HEK293 (cell line): Measurements from ENCODE around the gene UBE2Q1.

Experiments
- CTCF ChIA-PET: fragments of 350-600 bp; formaldehyde crosslinking; extraction: SDS; loops from one replicate; lab custom pipeline; 2021; ENCODE audit warnings: antibody characterized with exemption; lab: Yijun Ruan, JAX
- POLR2A ChIA-PET: fragments of 300-600 bp; formaldehyde crosslinking; extraction: SDS; loops from one replicate; lab custom pipeline; 2020; ENCODE audit warnings: antibody characterized with exemption, inconsistent platforms; lab: Yijun Ruan, JAX
- H3K27ac ChIP-seq: fragments of 200-500 bp; sonication (Bioruptor generic); 2 replicates; pipeline ENCODE4 v1.5.1; 2014; ENCODE audit warnings: low read depth, low read length, control low read depth, inconsistent platforms; ENCODE audit errors: extremely low read depth
- H3K36me3 ChIP-seq, 2 experiments: fragments of 200-500 bp in 1 of 2; sonication (Bioruptor generic) in 1 of 2; 1 replicate in 1 of 2; 2 replicates in 1 of 2; pipeline ENCODE4 v1.5.1; 2014 to 2017; ENCODE audit warnings: inconsistent platforms in 2 of 2, low read length in 2 of 2; ENCODE audit not compliant: control insufficient read depth in 2 of 2, insufficient read depth in 1 of 2
- H3K4me1 ChIP-seq: fragments of 200-500 bp; sonication (Bioruptor generic); 2 replicates; pipeline ENCODE4 v1.5.1; 2014; ENCODE audit warnings: mild to moderate bottlenecking, low read length, inconsistent platforms; ENCODE audit not compliant: control insufficient read depth, insufficient read depth
- H3K4me3 ChIP-seq: 2 replicates; pipeline ENCODE4 v1.5.1; 2011; ENCODE audit warnings: low read depth, mild to moderate bottlenecking, control low read depth, low read length, moderate library complexity
- H3K9me3 ChIP-seq: fragments of 200-500 bp; sonication (Bioruptor generic); 2 replicates; pipeline ENCODE4 v1.5.1; 2014; ENCODE audit warnings: low read depth, low read length, inconsistent platforms; ENCODE audit not compliant: control insufficient read depth, insufficient read depth
- BCL11A ChIP-seq: fragments of 450-650 bp; formaldehyde crosslinking; IDR thresholded peaks from 2 replicates; pipeline ENCODE4 v1.5.1; 2016; ENCODE audit warnings: low read depth, missing biosample characterization, missing genetic modification characterization
- MYNN ChIP-seq: fragments of 450-650 bp; formaldehyde crosslinking; IDR thresholded peaks from 2 replicates; pipeline ENCODE4 v1.5.1; 2016; ENCODE audit warnings: missing biosample characterization, missing genetic modification characterization, borderline replicate concordance
- RBAK ChIP-seq: fragments of 450-650 bp; formaldehyde crosslinking; IDR thresholded peaks from 2 replicates; pipeline ENCODE4 v1.5.1; 2016; ENCODE audit warnings: missing biosample characterization, missing genetic modification characterization
- SALL2 ChIP-seq: fragments of 450-650 bp; formaldehyde crosslinking; IDR thresholded peaks from 2 replicates; pipeline ENCODE4 v1.5.0; 2017; ENCODE audit warnings: missing biosample characterization, mild to moderate bottlenecking, missing genetic modification characterization, borderline replicate concordance
- WT1 ChIP-seq: fragments of 450-650 bp; formaldehyde crosslinking; IDR thresholded peaks from 2 replicates; pipeline ENCODE4 v1.5.1; 2016; ENCODE audit warnings: missing biosample characterization, missing genetic modification characterization
- YY2 ChIP-seq: fragments of 450-650 bp; formaldehyde crosslinking; IDR thresholded peaks from 2 replicates; pipeline ENCODE4 v1.5.1; 2016; ENCODE audit warnings: missing biosample characterization, missing genetic modification characterization
- ZBTB17 ChIP-seq: fragments of 450-650 bp; formaldehyde crosslinking; IDR thresholded peaks from 2 replicates; pipeline ENCODE4 v1.5.1; 2016; ENCODE audit warnings: missing biosample characterization, missing genetic modification characterization
- ZBTB7A ChIP-seq: fragments of 450-650 bp; formaldehyde crosslinking; IDR thresholded peaks from 2 replicates; pipeline ENCODE4 v1.5.1; 2016; ENCODE audit warnings: low read depth, missing biosample characterization, missing genetic modification characterization
- ZBTB8A ChIP-seq: fragments of 450-650 bp; formaldehyde crosslinking; IDR thresholded peaks from 2 replicates; pipeline ENCODE4 v1.5.1; 2016; ENCODE audit warnings: missing biosample characterization, missing genetic modification characterization
- ZNF112 ChIP-seq: fragments of 450-650 bp; formaldehyde crosslinking; IDR thresholded peaks from 2 replicates; pipeline ENCODE4 v1.5.0; 2017; ENCODE audit warnings: missing biosample characterization, missing genetic modification characterization
- ZNF114 ChIP-seq: fragments of 450-650 bp; formaldehyde crosslinking; IDR thresholded peaks from 2 replicates; pipeline ENCODE4 v1.5.0; 2017; ENCODE audit warnings: missing biosample characterization, missing genetic modification characterization
- ZNF121 ChIP-seq: fragments of 450-650 bp; formaldehyde crosslinking; IDR thresholded peaks from 2 replicates; pipeline ENCODE4 v1.5.1; 2016; ENCODE audit warnings: missing biosample characterization, missing genetic modification characterization
- ZNF19 ChIP-seq: fragments of 450-650 bp; formaldehyde crosslinking; IDR thresholded peaks from 2 replicates; pipeline ENCODE4; 2016; ENCODE audit warnings: missing biosample characterization, missing genetic modification characterization, low read depth
- ZNF211 ChIP-seq: fragments of 450-650 bp; formaldehyde crosslinking; IDR thresholded peaks from 2 replicates; pipeline ENCODE4 v1.5.1; 2016; ENCODE audit warnings: low read depth, missing biosample characterization, missing genetic modification characterization
- ZNF221 ChIP-seq: fragments of 450-650 bp; formaldehyde crosslinking; IDR thresholded peaks from 2 replicates; pipeline ENCODE4 v1.5.1; 2017; ENCODE audit warnings: missing biosample characterization, missing genetic modification characterization, borderline replicate concordance
- ZNF23 ChIP-seq: fragments of 450-650 bp; formaldehyde crosslinking; IDR thresholded peaks from 2 replicates; pipeline ENCODE4 v1.5.1; 2016; ENCODE audit warnings: missing biosample characterization, missing genetic modification characterization, borderline replicate concordance
- ZNF311 ChIP-seq: fragments of 450-650 bp; formaldehyde crosslinking; IDR thresholded peaks from 2 replicates; pipeline ENCODE4 v1.5.1; 2017; ENCODE audit warnings: missing biosample characterization, missing genetic modification characterization, borderline replicate concordance
- ZNF423 ChIP-seq: fragments of 450-650 bp; formaldehyde crosslinking; IDR thresholded peaks from 2 replicates; pipeline ENCODE4 v1.5.1; 2016; ENCODE audit warnings: missing biosample characterization, missing genetic modification characterization
- ZNF514 ChIP-seq: fragments of 450-650 bp; formaldehyde crosslinking; IDR thresholded peaks from 2 replicates; pipeline ENCODE4 v1.5.1; 2016; ENCODE audit warnings: missing biosample characterization, missing genetic modification characterization
- ZNF529 ChIP-seq: fragments of 450-650 bp; formaldehyde crosslinking; IDR thresholded peaks from 2 replicates; pipeline ENCODE4 v1.5.1; 2017; ENCODE audit warnings: missing genetic modification characterization, missing biosample characterization; ENCODE audit not compliant: insufficient replicate concordance
- ZNF558 ChIP-seq: fragments of 450-650 bp; formaldehyde crosslinking; IDR thresholded peaks from 2 replicates; pipeline ENCODE4 v1.5.1; 2016; ENCODE audit warnings: missing biosample characterization, missing genetic modification characterization
- ZNF585B ChIP-seq: fragments of 450-650 bp; formaldehyde crosslinking; IDR thresholded peaks from 2 replicates; pipeline ENCODE4 v1.5.1; 2016; ENCODE audit warnings: missing biosample characterization, missing genetic modification characterization
- ZNF629 ChIP-seq: fragments of 450-650 bp; formaldehyde crosslinking; IDR thresholded peaks from 2 replicates; pipeline ENCODE4 v1.5.1; 2017; ENCODE audit warnings: missing biosample characterization, missing genetic modification characterization
- ZNF660 ChIP-seq: fragments of 450-650 bp; IDR thresholded peaks from 2 replicates; pipeline ENCODE4 v1.5.1; 2018; ENCODE audit warnings: missing biosample characterization, mild to moderate bottlenecking, missing genetic modification characterization
- ZNF664 ChIP-seq: fragments of 450-650 bp; formaldehyde crosslinking; IDR thresholded peaks from 2 replicates; pipeline ENCODE4 v1.5.1; 2016; ENCODE audit warnings: missing biosample characterization, missing genetic modification characterization
- ZNF768 ChIP-seq: fragments of 450-650 bp; formaldehyde crosslinking; IDR thresholded peaks from 2 replicates; pipeline ENCODE4 v1.5.1; 2018; ENCODE audit warnings: missing biosample characterization, mild to moderate bottlenecking, missing genetic modification characterization
- ZNF785 ChIP-seq: fragments of 450-650 bp; formaldehyde crosslinking; IDR thresholded peaks from 2 replicates; pipeline ENCODE4 v1.5.1; 2016; ENCODE audit warnings: missing biosample characterization, missing genetic modification characterization
- ZNF791 ChIP-seq: fragments of 450-650 bp; formaldehyde crosslinking; IDR thresholded peaks from 2 replicates; pipeline ENCODE4 v1.5.1; 2016; ENCODE audit warnings: missing biosample characterization, missing genetic modification characterization
- TF ChIP-seq, protein P1 (sequence below): fragments of 450-650 bp; formaldehyde crosslinking; IDR thresholded peaks from 2 replicates; pipeline ENCODE4 v1.5.1; 2017; ENCODE audit warnings: missing biosample characterization, missing genetic modification characterization
- TF ChIP-seq, protein P2 (sequence below): sonication (generic); formaldehyde crosslinking; IDR thresholded peaks from 2 replicates; pipeline ENCODE4 v1.8.1; 2022; ENCODE audit warnings: mild to moderate bottlenecking, moderate library complexity, missing genetic modification reagents
- TF ChIP-seq, protein P3 (sequence below): fragments of 450-650 bp; formaldehyde crosslinking; IDR thresholded peaks from 2 replicates; pipeline ENCODE4 v1.5.1; 2016; ENCODE audit warnings: missing biosample characterization, missing genetic modification characterization
- TF ChIP-seq, protein P4 (sequence below): IDR thresholded peaks from 2 replicates; pipeline ENCODE4 v1.6.1; 2011; ENCODE audit warnings: mild to moderate bottlenecking, low read depth, low read length, borderline replicate concordance

The UBE2Q1 gene

DNA sequence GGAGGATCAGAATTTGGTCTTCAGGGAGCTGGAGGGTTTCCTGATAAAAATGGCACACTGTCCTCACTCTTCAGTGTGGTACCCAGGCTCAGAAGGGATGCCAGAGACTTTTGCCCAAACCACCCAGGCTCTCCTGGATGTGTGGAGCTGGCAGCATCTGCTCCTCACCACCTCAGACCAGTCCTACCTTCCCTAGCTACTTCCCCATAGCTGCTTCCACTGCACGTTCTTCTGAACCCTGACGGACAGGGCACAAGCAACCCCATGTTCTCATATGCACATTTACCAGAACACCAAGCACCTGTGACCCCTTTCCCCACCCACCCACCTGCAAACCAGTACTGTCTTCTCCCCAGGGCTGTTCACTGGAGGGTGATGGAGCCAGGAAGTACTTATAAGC, 44.9 kb upstream of the UBE2Q1 start:
- Histone ChIP-seq H3K36me3 (peaks cover 0 to 59% of the 10 kb centered on the region in 2 experiments; a peak in 2 of 3 replicates), H3K9me3 (no peaks in the 10 kb centered on the region), H3K4me1 (peaks cover 4% of the 10 kb centered on the region; the same call in 1 of the 2 replicates), H3K4me3 (no peak overlapping the region), H3K27ac (no peak overlapping the region)
- TF ChIP-seq ZBTB8A (tag by site-specific recombination) (no peak), ZNF221 (tag by site-specific recombination) (no peak), SALL2 (tag by site-specific recombination) (no peak), ZNF19 (tag by site-specific recombination) (no peak), WT1 (tag by site-specific recombination) (no peak), MYNN (no peak), ZNF768 (tag by site-specific recombination) (no peak), ZNF785 (tag by site-specific recombination) (no peak), ZNF114 (tag by site-specific recombination) (no peak), BCL11A (tag by site-specific recombination) (no peak), ZNF558 (no peak), YY2 (tag by site-specific recombination) (no peak), ZBTB7A (tag by site-specific recombination) (no peak), ZNF211 (no peak)
- TF ChIP-seq, protein P1, sequence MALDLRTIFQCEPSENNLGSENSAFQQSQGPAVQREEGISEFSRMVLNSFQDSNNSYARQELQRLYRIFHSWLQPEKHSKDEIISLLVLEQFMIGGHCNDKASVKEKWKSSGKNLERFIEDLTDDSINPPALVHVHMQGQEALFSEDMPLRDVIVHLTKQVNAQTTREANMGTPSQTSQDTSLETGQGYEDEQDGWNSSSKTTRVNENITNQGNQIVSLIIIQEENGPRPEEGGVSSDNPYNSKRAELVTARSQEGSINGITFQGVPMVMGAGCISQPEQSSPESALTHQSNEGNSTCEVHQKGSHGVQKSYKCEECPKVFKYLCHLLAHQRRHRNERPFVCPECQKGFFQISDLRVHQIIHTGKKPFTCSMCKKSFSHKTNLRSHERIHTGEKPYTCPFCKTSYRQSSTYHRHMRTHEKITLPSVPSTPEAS, result no peak
- TF ChIP-seq, protein P2, sequence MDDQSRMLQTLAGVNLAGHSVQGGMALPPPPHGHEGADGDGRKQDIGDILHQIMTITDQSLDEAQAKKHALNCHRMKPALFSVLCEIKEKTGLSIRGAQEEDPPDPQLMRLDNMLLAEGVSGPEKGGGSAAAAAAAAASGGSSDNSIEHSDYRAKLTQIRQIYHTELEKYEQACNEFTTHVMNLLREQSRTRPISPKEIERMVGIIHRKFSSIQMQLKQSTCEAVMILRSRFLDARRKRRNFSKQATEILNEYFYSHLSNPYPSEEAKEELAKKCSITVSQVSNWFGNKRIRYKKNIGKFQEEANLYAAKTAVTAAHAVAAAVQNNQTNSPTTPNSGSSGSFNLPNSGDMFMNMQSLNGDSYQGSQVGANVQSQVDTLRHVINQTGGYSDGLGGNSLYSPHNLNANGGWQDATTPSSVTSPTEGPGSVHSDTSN (CRISPR knock-in tag), result no peak
- TF ChIP-seq, protein P3, sequence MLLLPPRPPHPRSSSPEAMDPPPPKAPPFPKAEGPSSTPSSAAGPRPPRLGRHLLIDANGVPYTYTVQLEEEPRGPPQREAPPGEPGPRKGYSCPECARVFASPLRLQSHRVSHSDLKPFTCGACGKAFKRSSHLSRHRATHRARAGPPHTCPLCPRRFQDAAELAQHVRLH (tag by site-specific recombination), result no peak
- ChIA-PET CTCF (no interaction called here), POLR2A (interaction anchor here (0.6 kb wide), 1 partner anchor 45 kb away, joined by 3 read pairs; the partner anchor contains the start of gene UBE2Q1)

DNA sequence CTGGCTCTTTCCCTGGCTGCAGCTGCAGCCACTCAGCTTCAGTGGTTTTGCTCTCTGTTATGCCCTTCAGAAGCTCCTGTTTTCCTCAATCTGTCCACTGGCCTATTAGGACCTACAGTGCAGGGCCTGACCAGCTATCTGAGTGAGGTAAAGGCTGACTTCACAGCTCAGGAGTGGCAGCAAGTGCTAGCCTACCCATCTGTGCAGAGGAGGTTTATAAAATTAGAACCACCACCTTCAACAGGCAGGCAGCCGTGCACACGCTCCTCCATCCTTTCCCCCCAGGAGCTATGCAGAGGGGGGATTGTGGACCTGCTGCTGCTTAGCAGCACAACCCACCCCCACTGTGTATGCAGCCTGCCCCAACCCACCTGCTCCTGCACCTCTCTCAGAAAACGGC, 41.2 kb upstream of the UBE2Q1 start:
- Histone ChIP-seq H3K4me3 (no peak overlapping the region), H3K4me1 (no peaks in the 10 kb centered on the region), H3K9me3 (no peaks in the 10 kb centered on the region), H3K27ac (no peak overlapping the region), H3K36me3 (peaks cover 20 to 84% of the 10 kb centered on the region in 2 experiments)
- TF ChIP-seq ZNF112 (tag by site-specific recombination) (no peak), ZNF514 (tag by site-specific recombination) (no peak), ZNF529 (tag by site-specific recombination) (no peak), ZNF558 (no peak), ZNF791 (tag by site-specific recombination) (no peak), ZNF311 (no peak), RBAK (tag by site-specific recombination) (no peak), ZNF629 (tag by site-specific recombination) (0 out of 2 replicates have a peak, but pooled peaks have one; percentile 22), ZNF19 (tag by site-specific recombination) (no peak), ZBTB17 (tag by site-specific recombination) (0 out of 2 replicates have a peak, but pooled peaks have one; percentile 18), ZNF664 (tag by site-specific recombination) (no peak), ZNF23 (tag by site-specific recombination) (no peak), ZNF660 (tag by site-specific recombination) (no peak), ZNF585B (tag by site-specific recombination) (no peak), ZNF121 (no peak), ZNF423 (tag by site-specific recombination) (no peak)
- TF ChIP-seq, protein P4, sequence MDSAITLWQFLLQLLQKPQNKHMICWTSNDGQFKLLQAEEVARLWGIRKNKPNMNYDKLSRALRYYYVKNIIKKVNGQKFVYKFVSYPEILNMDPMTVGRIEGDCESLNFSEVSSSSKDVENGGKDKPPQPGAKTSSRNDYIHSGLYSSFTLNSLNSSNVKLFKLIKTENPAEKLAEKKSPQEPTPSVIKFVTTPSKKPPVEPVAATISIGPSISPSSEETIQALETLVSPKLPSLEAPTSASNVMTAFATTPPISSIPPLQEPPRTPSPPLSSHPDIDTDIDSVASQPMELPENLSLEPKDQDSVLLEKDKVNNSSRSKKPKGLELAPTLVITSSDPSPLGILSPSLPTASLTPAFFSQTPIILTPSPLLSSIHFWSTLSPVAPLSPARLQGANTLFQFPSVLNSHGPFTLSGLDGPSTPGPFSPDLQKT, result no peak
- ChIA-PET CTCF (interaction anchor here (1.1 to 2.6 kb wide), 2 partner anchors 40 to 160 kb away, joined by 3 to 7 read pairs; no protein-coding TSS in a partner anchor), POLR2A (interaction anchor here (0.8 to 1.2 kb wide), 2 partner anchors 9 to 28 kb away, joined by 3 to 20 read pairs; no protein-coding TSS in a partner anchor)
